ENCODE measurements around the gene CUBN.

The CUBN gene

GRCh38 chr10:17051851-17052250 is 77.8 kb downstream of the CUBN start:
- no peak for DNase-seq (ENCODE audit: insufficient read length, low spot score)
- no peak for TF ChIP-seq CTCF (IDR thresholded peaks at IDR 0.05; ENCODE audit: insufficient read depth, missing control alignments)
- FAIRE-seq = no peak

GRCh38 chr10:17049195-17049594 is 80.4 kb downstream of the CUBN start:
- no peak for FAIRE-seq
- no peak for DNase-seq (ENCODE audit: insufficient read length, low spot score)
- TF ChIP-seq CTCF (IDR thresholded peaks at IDR 0.05; ENCODE audit: insufficient read depth, missing control alignments) = no peak

- no peak for FAIRE-seq
- TF ChIP-seq CTCF (IDR thresholded peaks at IDR 0.05; ENCODE audit: insufficient read depth, missing control alignments) = no peak
- DNase-seq (ENCODE audit: insufficient read length, low spot score) = no peak
These were observed 81.7 kb downstream of the CUBN start for GRCh38 chr10:17047908-17048307.

GRCh38 chr10:17046989-17047388 is 82.6 kb downstream of the CUBN start:
- FAIRE-seq (no peak), DNase-seq (ENCODE audit: insufficient read length, low spot score) (no peak)
- no peak for TF ChIP-seq CTCF (IDR thresholded peaks at IDR 0.05; ENCODE audit: insufficient read depth, missing control alignments)

- no peak for TF ChIP-seq CTCF (IDR thresholded peaks at IDR 0.05; ENCODE audit: insufficient read depth, missing control alignments)
- no peak for FAIRE-seq
- DNase-seq (ENCODE audit: insufficient read length, low spot score) = no peak
These were observed 86.0 kb downstream of the CUBN start for GRCh38 chr10:17043586-17043985.

GRCh38 chr10:17041626-17042520 is 87.7 kb downstream of the CUBN start:
- no peak for TF ChIP-seq CTCF (IDR thresholded peaks at IDR 0.05; ENCODE audit: insufficient read depth, missing control alignments)
- DNase-seq (ENCODE audit: insufficient read length, low spot score) (no peak), FAIRE-seq (no peak)

GRCh38 chr10:17038627-17039026 is 91.0 kb downstream of the CUBN start:
- no peak for DNase-seq (ENCODE audit: insufficient read length, low spot score)
- no peak for FAIRE-seq
- TF ChIP-seq CTCF (IDR thresholded peaks at IDR 0.05; ENCODE audit: insufficient read depth, missing control alignments) = no peak

Data from D721Med (cell line).